Renal cortical epithelial cell (primary cell): ENCODE data around the gene RAB1B. TPM values are rescaled to one million over a fixed set of nuclear protein-coding genes. Genes with fewer than 3 reads are reported as not detected.
"Not testable (repeated sequence)": the region's sequence is repeated elsewhere in the genome, so short reads cannot be mapped to it uniquely, and the experiment has no call there.

Experiments
- DNase-seq: peaks from one replicate; pipeline ENCODE4 v3.0.0-alpha.2; 2011; ENCODE audit warnings: low read depth
- total RNA-seq: library from RNA; depleted of rRNA; stranded (reverse); fragments of >200 nt; gene quantifications from 2 replicates; pipeline ENCODE4 v1.2.3, GENCODE V29; 2014

Gene RAB1B
- total RNA-seq, 1 donor from 2014 or later: 140 TPM

GRCh38 chr11:66267379-66268243 lies 828 bp upstream of the RAB1B start:
- peak; percentile 40 for DNase-seq

GRCh38 chr11:66268952-66269905 lies 790 bp downstream of the RAB1B start:
- no peak for DNase-seq

GRCh38 chr11:66271816-66272215 lies 3.4 kb downstream of the RAB1B start:
- DNase-seq: no peak

GRCh38 chr11:66272596-66272995 lies 4.2 kb downstream of the RAB1B start:
- DNase-seq: no peak

GRCh38 chr11:66274219-66274618 lies 5.8 kb downstream of the RAB1B start:
- DNase-seq: no peak

GRCh38 chr11:66275396-66275795 lies 7.0 kb downstream of the RAB1B start:
- no peak for DNase-seq

- no peak for DNase-seq
Observed at GRCh38 chr11:66275984-66276612, 7.7 kb downstream of the RAB1B start.

- DNase-seq: not testable (repeated sequence)
Observed at GRCh38 chr11:66276619-66277018, 8.2 kb downstream of the RAB1B start.

- DNase-seq: not testable (repeated sequence)
Observed at GRCh38 chr11:66277064-66277463, 8.6 kb downstream of the RAB1B start.

GRCh38 chr11:66277471-66278362 lies 9.3 kb downstream of the RAB1B start, which contains the start of gene CNIH2:
CNIH2 (plus strand) TSS chr11:66278175; CDS start chr11:66278457, 282 bp downstream.
- DNase-seq: no peak

- DNase-seq: no peak
Observed at GRCh38 chr11:66278363-66279091, 10.1 kb downstream of the RAB1B start.

- no peak for DNase-seq
Observed at GRCh38 chr11:66279092-66279734, 10.8 kb downstream of the RAB1B start.

GRCh38 chr11:66280428-66280827 lies 12.0 kb downstream of the RAB1B start:
- no peak for DNase-seq

GRCh38 chr11:66281001-66281400 lies 12.6 kb downstream of the RAB1B start:
- no peak for DNase-seq

- DNase-seq: no peak
Observed at GRCh38 chr11:66281776-66282467, 13.5 kb downstream of the RAB1B start.

- DNase-seq: peak; percentile 82
Observed at GRCh38 chr11:66282468-66283455, 14.3 kb downstream of the RAB1B start.

GRCh38 chr11:66283461-66284105 lies 15.1 kb downstream of the RAB1B start:
- no peak for DNase-seq
